Measurements from ENCODE around the gene HIPK2. TPM values are rescaled to one million over a fixed set of nuclear protein-coding genes. Genes with fewer than 3 reads are reported as not detected.
"Not testable (repeated sequence)": the region's sequence is repeated elsewhere in the genome, so short reads cannot be mapped to it uniquely, and the experiment has no call there.

The HIPK2 gene
- total RNA-seq, 1 donor from 2014 or later, result 47.2 TPM

DNA sequence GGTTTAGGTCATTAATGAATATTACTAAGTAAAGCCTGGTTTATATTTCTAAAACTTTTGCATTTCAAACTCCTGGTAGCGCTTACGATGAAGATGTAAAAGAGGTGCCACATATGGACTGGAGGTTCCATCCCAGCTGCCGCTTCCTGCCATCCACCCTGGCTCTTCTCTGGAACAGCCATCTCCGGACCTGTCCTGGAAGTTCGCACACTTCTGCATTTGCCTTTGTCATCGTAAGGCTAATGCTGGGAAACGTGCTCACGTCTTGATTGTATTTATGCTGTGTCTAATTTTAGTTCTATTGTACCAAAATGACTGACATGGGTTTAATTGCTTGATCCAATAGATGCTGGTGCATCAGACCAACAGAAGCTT is 103.1 kb downstream of the HIPK2 start:
- TF ChIP-seq, protein P1, sequence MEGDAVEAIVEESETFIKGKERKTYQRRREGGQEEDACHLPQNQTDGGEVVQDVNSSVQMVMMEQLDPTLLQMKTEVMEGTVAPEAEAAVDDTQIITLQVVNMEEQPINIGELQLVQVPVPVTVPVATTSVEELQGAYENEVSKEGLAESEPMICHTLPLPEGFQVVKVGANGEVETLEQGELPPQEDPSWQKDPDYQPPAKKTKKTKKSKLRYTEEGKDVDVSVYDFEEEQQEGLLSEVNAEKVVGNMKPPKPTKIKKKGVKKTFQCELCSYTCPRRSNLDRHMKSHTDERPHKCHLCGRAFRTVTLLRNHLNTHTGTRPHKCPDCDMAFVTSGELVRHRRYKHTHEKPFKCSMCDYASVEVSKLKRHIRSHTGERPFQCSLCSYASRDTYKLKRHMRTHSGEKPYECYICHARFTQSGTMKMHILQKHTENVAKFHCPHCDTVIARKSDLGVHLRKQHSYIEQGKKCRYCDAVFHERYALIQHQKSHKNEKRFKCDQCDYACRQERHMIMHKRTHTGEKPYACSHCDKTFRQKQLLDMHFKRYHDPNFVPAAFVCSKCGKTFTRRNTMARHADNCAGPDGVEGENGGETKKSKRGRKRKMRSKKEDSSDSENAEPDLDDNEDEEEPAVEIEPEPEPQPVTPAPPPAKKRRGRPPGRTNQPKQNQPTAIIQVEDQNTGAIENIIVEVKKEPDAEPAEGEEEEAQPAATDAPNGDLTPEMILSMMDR (IDR thresholded peaks at IDR 0.05; ENCODE audit: unreplicated experiment), result no peak
- H3K9me3 Mint-ChIP-seq (ENCODE audit: unreplicated experiment), result no peaks in the 10 kb centered on the region
- no peak overlapping the region for H3K4me3 Mint-ChIP-seq (ENCODE audit: unreplicated experiment)
- H3K4me1 Mint-ChIP-seq (ENCODE audit: unreplicated experiment), result peaks cover 18% of the 10 kb centered on the region
- no peak for DNase-seq (ENCODE audit: low spot score)
- H3K27me3 Mint-ChIP-seq (ENCODE audit: unreplicated experiment), result peaks cover 4% of the 10 kb centered on the region
- no peaks in the 10 kb centered on the region for H3K36me3 Mint-ChIP-seq (ENCODE audit: low read depth, unreplicated experiment)
- H3K27ac Mint-ChIP-seq (ENCODE audit: unreplicated experiment), result no peak overlapping the region

DNA sequence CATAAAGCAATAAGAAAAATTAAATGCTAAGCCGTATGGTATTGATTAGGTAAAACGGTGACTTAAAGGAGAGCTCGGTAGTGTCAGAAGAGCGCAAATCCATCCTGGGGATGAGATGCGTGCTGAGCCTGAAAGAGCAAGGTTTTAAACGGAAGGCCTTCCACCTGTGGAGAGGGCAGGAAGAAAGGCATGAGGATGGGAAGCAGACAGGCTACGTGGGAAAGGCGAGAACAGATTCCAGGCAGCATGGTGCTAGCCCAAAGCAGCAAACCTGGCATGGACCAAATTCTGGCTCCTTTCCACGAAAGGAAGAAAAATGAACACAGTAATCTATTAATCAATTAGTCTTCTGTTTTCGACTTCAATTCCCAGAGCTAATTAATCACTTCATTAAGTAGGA is 103.5 kb downstream of the HIPK2 start:
- peaks cover 4% of the 10 kb centered on the region for H3K27me3 Mint-ChIP-seq (ENCODE audit: unreplicated experiment)
- no peak overlapping the region for H3K4me3 Mint-ChIP-seq (ENCODE audit: unreplicated experiment)
- no peak for DNase-seq (ENCODE audit: low spot score)
- no peaks in the 10 kb centered on the region for H3K36me3 Mint-ChIP-seq (ENCODE audit: low read depth, unreplicated experiment)
- no peaks in the 10 kb centered on the region for H3K9me3 Mint-ChIP-seq (ENCODE audit: unreplicated experiment)
- TF ChIP-seq, protein P1 (IDR thresholded peaks at IDR 0.05; ENCODE audit: unreplicated experiment), result no peak
- H3K4me1 Mint-ChIP-seq (ENCODE audit: unreplicated experiment), result peaks cover 15% of the 10 kb centered on the region
- no peak overlapping the region for H3K27ac Mint-ChIP-seq (ENCODE audit: unreplicated experiment)

DNA sequence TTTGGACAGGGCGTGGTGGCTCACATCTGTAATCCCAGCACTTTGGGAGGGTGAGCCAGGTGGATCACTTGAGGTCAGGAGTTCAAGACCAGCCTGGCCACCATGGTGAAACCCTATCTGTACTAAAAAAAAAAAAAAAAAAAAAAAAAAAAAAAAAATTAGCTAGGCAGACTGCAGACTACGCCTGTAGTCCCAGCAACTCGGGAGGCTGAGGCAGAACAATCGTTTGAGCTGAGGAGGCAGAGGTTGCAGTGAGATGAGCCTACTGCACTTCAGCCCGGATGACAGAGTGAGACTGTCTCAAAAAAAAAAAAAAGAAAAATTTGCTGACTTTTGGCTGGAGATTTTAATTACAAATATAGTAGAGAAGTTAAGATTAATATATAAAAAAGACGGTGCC is 104.0 kb downstream of the HIPK2 start:
- H3K27ac Mint-ChIP-seq (ENCODE audit: unreplicated experiment), result no peak overlapping the region
- H3K4me3 Mint-ChIP-seq (ENCODE audit: unreplicated experiment), result no peak overlapping the region
- no peaks in the 10 kb centered on the region for H3K9me3 Mint-ChIP-seq (ENCODE audit: unreplicated experiment)
- TF ChIP-seq, protein P1 (IDR thresholded peaks at IDR 0.05; ENCODE audit: unreplicated experiment), result no peak
- H3K36me3 Mint-ChIP-seq (ENCODE audit: low read depth, unreplicated experiment), result no peaks in the 10 kb centered on the region
- DNase-seq (ENCODE audit: low spot score), result no peak
- H3K27me3 Mint-ChIP-seq (ENCODE audit: unreplicated experiment), result peaks cover 4% of the 10 kb centered on the region
- peaks cover 14% of the 10 kb centered on the region for H3K4me1 Mint-ChIP-seq (ENCODE audit: unreplicated experiment)

DNA sequence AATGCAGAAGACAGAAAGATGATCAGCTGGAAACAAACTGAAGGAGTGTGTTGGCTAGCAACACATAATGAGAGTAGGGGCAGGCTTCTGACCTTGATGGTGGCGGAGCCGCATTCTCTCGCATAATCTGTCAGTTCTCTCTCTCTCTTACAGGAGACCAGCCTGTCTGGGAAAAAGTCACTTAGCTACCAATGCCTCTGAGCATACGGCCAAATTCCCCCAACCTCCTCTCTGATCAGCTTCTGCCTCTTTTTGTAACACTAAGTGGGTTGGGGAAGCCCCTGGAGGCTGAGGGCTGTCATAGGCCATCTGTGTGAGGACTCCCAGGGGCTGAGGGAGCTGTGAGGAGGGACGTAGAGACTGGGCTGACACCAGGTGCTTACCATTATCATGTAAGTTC is 104.6 kb downstream of the HIPK2 start:
- Mint-ChIP-seq H3K4me3 (ENCODE audit: unreplicated experiment) (no peak overlapping the region), H3K36me3 (ENCODE audit: low read depth, unreplicated experiment) (no peaks in the 10 kb centered on the region), H3K27ac (ENCODE audit: unreplicated experiment) (no peak overlapping the region), H3K4me1 (ENCODE audit: unreplicated experiment) (peaks cover 14% of the 10 kb centered on the region), H3K27me3 (ENCODE audit: unreplicated experiment) (peaks cover 4% of the 10 kb centered on the region), H3K9me3 (ENCODE audit: unreplicated experiment) (no peaks in the 10 kb centered on the region)
- TF ChIP-seq, protein P1 (IDR thresholded peaks at IDR 0.05; ENCODE audit: unreplicated experiment), result no peak
- no peak for DNase-seq (ENCODE audit: low spot score)

DNA sequence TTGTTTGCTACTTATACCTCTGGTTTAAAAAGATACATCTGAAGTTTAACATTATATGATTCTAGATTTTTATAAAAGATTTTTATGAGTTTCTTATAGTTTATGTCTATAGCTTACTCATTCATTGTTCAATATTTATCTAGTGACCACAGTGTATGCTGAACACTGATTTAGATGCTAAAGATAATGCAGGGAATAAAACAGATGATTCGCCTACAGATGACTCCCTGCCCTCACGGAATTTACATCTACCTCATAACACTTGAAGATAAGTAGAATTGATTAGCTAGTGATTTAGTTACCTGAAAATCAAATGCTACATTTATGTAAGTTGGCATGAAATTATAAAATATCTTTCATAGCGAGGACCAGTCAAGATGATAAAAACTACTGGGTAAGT is 105.8 kb downstream of the HIPK2 start:
- H3K36me3 Mint-ChIP-seq (ENCODE audit: low read depth, unreplicated experiment), result no peaks in the 10 kb centered on the region
- no peak overlapping the region for H3K27ac Mint-ChIP-seq (ENCODE audit: unreplicated experiment)
- H3K4me3 Mint-ChIP-seq (ENCODE audit: unreplicated experiment), result no peak overlapping the region
- H3K4me1 Mint-ChIP-seq (ENCODE audit: unreplicated experiment), result peaks cover 14% of the 10 kb centered on the region
- TF ChIP-seq, protein P1 (IDR thresholded peaks at IDR 0.05; ENCODE audit: unreplicated experiment), result no peak
- H3K9me3 Mint-ChIP-seq (ENCODE audit: unreplicated experiment), result no peaks in the 10 kb centered on the region
- DNase-seq (ENCODE audit: low spot score), result no peak
- peaks cover 2% of the 10 kb centered on the region for H3K27me3 Mint-ChIP-seq (ENCODE audit: unreplicated experiment)

DNA sequence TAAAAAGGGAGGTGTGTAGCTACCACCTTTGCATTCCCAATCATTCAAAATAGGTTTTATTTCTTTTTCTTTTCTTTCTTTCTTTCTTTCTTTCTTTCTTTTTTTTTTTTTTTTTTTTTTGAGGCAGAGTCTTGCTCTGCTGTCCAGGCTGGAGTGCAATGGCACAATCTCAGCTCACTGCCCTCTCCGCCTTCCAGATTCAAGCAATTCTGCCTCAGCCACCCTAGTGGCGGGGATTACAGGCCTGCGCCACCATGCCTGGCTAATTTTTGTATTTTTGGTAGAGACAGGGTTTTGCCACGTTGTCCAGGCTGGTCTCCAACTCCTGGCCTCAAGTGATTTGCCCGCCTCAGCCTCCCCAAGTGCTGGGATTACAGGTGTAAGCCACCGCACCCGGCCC is 107.1 kb downstream of the HIPK2 start:
- not testable (repeated sequence) for H3K27ac Mint-ChIP-seq (ENCODE audit: unreplicated experiment); H3K4me3 Mint-ChIP-seq (ENCODE audit: unreplicated experiment); H3K9me3 Mint-ChIP-seq (ENCODE audit: unreplicated experiment); H3K36me3 Mint-ChIP-seq (ENCODE audit: low read depth, unreplicated experiment); DNase-seq (ENCODE audit: low spot score); H3K27me3 Mint-ChIP-seq (ENCODE audit: unreplicated experiment)
- peaks cover 14% of the 10 kb centered on the region for H3K4me1 Mint-ChIP-seq (ENCODE audit: unreplicated experiment)

All from endothelial cell (in vitro differentiated cells).